Measurements from ENCODE around the gene ZP1. TPM values are rescaled to one million over a fixed set of nuclear protein-coding genes. Genes with fewer than 3 reads are reported as not detected.

The ZP1 gene
- total RNA-seq, 1 donor from 2014 or later, result not detected

- H3K36me3 ChIP-seq (ENCODE audit: control insufficient read depth, insufficient read depth, low read length), result no peaks in the 10 kb centered on the region
- TF ChIP-seq CTCF (IDR thresholded peaks at IDR 0.05; ENCODE audit: insufficient read depth, low read length, poor library complexity, severe bottlenecking), result no peak
- no peaks in the 10 kb centered on the region for H3K27me3 ChIP-seq (ENCODE audit: control insufficient read depth, insufficient read depth, low read length)
- no peak overlapping the region for H3K4me3 ChIP-seq (ENCODE audit: low read depth, low read length)
- DNase-seq (ENCODE audit: low read depth), result no peak
These were observed 3.5 kb downstream of the ZP1 start for GRCh38 chr11:60870733-60871377.

- Histone ChIP-seq H3K4me3 (ENCODE audit: low read depth, low read length) (no peak overlapping the region), H3K36me3 (ENCODE audit: control insufficient read depth, insufficient read depth, low read length) (no peaks in the 10 kb centered on the region), H3K27me3 (ENCODE audit: control insufficient read depth, insufficient read depth, low read length) (no peaks in the 10 kb centered on the region)
- no peak for TF ChIP-seq CTCF (IDR thresholded peaks at IDR 0.05; ENCODE audit: insufficient read depth, low read length, poor library complexity, severe bottlenecking)
- DNase-seq (ENCODE audit: low read depth), result no peak
These were observed 4.2 kb downstream of the ZP1 start for GRCh38 chr11:60871378-60872061.

DNA sequence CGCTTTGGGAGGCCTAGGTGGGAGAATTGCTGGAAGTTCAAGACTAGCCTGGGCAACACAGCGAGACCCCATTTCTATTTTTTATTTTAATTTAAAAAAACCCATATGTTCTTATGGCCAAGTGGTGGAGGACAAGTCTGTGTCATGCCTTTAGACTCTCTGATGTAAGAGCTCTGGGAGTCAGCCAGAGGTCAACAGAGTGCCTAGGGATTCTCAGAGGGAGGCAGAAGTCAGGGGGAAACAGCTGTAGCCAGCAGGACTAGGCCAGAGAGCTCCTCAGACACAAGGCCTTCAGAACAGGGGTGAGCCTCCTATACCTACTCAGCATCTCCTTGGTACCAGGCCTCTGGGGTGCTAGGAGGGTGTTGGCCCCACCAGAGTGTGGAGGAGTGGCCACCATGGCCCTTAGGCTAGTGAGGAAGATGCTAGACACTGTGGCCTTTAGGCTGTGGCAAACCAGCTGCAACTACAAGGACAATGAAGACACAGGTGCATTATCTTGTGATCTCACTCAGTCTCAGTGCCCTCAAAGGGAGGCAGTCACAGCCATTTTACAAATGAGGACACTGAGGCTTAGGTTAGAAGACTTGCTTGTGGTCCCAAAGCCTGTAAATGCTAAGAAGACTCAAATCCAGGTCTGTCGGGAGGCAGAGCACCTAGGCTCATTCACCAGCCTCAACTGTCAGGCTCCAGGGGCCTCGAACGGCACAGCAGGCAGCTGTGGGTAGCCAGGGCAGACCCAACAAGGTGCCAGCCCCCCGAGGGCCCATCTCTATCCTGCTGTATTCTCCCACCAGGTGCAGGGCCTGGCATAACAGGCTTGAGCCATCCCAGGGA, 5.0 kb downstream of the ZP1 start:
- DNase-seq (ENCODE audit: low read depth), result no peak
- Histone ChIP-seq H3K36me3 (ENCODE audit: control insufficient read depth, insufficient read depth, low read length) (no peaks in the 10 kb centered on the region), H3K27me3 (ENCODE audit: control insufficient read depth, insufficient read depth, low read length) (no peaks in the 10 kb centered on the region), H3K4me3 (ENCODE audit: low read depth, low read length) (no peak overlapping the region)
- no peak for TF ChIP-seq CTCF (IDR thresholded peaks at IDR 0.05; ENCODE audit: insufficient read depth, low read length, poor library complexity, severe bottlenecking)

- peak; percentile 28 for DNase-seq (ENCODE audit: low read depth)
- H3K36me3 ChIP-seq (ENCODE audit: control insufficient read depth, insufficient read depth, low read length), result no peaks in the 10 kb centered on the region
- no peak overlapping the region for H3K4me3 ChIP-seq (ENCODE audit: low read depth, low read length)
- TF ChIP-seq CTCF (IDR thresholded peaks at IDR 0.05; ENCODE audit: insufficient read depth, low read length, poor library complexity, severe bottlenecking), result no peak
- no peaks in the 10 kb centered on the region for H3K27me3 ChIP-seq (ENCODE audit: control insufficient read depth, insufficient read depth, low read length)
These were observed 5.7 kb downstream of the ZP1 start for GRCh38 chr11:60872961-60873524.

DNA sequence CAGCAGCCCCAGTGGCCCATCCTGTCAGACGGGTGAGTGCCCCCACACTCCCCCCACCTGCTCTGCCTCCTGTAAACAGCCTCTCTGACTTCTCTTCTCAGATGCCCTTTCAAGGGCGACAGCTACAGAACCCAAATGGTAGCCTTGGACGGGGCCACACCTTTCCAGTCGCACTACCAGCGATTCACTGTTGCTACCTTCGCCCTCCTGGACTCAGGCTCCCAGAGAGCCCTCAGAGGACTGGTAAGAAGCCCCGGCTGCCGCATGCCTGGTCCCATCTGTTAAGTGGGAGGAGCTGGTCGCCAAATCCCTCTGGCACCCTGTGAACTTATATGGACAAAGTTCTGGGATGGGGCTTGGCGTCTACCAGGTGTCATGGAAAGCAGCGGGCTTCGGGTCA, 6.2 kb downstream of the ZP1 start:
- Histone ChIP-seq H3K36me3 (ENCODE audit: control insufficient read depth, insufficient read depth, low read length) (no peaks in the 10 kb centered on the region), H3K27me3 (ENCODE audit: control insufficient read depth, insufficient read depth, low read length) (no peaks in the 10 kb centered on the region), H3K4me3 (ENCODE audit: low read depth, low read length) (no peak overlapping the region)
- TF ChIP-seq CTCF (IDR thresholded peaks at IDR 0.05; ENCODE audit: insufficient read depth, low read length, poor library complexity, severe bottlenecking), result no peak
- no peak for DNase-seq (ENCODE audit: low read depth)
